LNCAP (cell line): ENCODE results near the gene LRFN2.

Experiments used
- CTCF ChIP-seq: fragments of 450-650 bp; IDR thresholded peaks from 2 replicates; pipeline ENCODE4 v1.5.1; 2017; ENCODE audit warnings: mild to moderate bottlenecking

Gene LRFN2

GRCh38 chr6:40371621-40372020, 215.5 kb downstream of the LRFN2 start:
- TF ChIP-seq CTCF = no peak

GRCh38 chr6:40371095-40371494, 216.1 kb downstream of the LRFN2 start:
- TF ChIP-seq CTCF = no peak

- no peak for TF ChIP-seq CTCF
Measured at GRCh38 chr6:40369891-40370290, 217.3 kb downstream of the LRFN2 start.

- no peak for TF ChIP-seq CTCF
Measured at GRCh38 chr6:40369042-40369441, 218.1 kb downstream of the LRFN2 start.

GRCh38 chr6:40362859-40363258, 224.3 kb downstream of the LRFN2 start:
- TF ChIP-seq CTCF = no peak

- TF ChIP-seq CTCF = no peak
Measured at GRCh38 chr6:40359808-40360207, 227.4 kb downstream of the LRFN2 start.

- no peak for TF ChIP-seq CTCF
Measured at GRCh38 chr6:40358473-40359460, 228.4 kb downstream of the LRFN2 start.
